ENCODE results near the gene SPOCK2. TPM values are rescaled to one million over a fixed set of nuclear protein-coding genes. Genes with fewer than 3 reads are reported as not detected.

Gene SPOCK2
- total RNA-seq, 1 experiment from 2014 or later, result 1.8 TPM

- Histone ChIP-seq H3K14ac (ENCODE audit: insufficient read depth, low read length) (no peak overlapping the region), H2AK5ac (ENCODE audit: insufficient read length, low read length) (no peak overlapping the region), H2BK20ac (ENCODE audit: low read depth, low read length, poor library complexity, severe bottlenecking) (no peak overlapping the region), H4K91ac (ENCODE audit: insufficient read length, low read depth, low read length) (no peak overlapping the region), H2AFZ (ENCODE audit: low read length) (no peak overlapping the region), H3K4me1 (ENCODE audit: insufficient read depth, low read length) (no peaks in the 10 kb centered on the region), H3K56ac (ENCODE audit: insufficient read length, low read depth, low read length) (no peak overlapping the region), H4K8ac (replicated peaks; ENCODE audit: insufficient read length, low read depth, low read length) (no peak overlapping the region), H2BK15ac (ENCODE audit: low read depth, low read length) (no peak overlapping the region), H3K79me2 (ENCODE audit: insufficient read depth, low read length) (no peaks in the 10 kb centered on the region), H3K9me3 (ENCODE audit: control insufficient read depth, low read depth, low read length) (no peaks in the 10 kb centered on the region), H3K79me1 (ENCODE audit: insufficient read depth, low read depth, low read length, poor library complexity, severe bottlenecking) (no peaks in the 10 kb centered on the region), H4K20me1 (ENCODE audit: control insufficient read depth, insufficient read depth, insufficient read length) (no peaks in the 10 kb centered on the region), H3K27ac (ENCODE audit: insufficient read length, low read depth, low read length) (no peak overlapping the region), H3T11ph (ENCODE audit: low read length) (no peak overlapping the region), H3K4me2 (ENCODE audit: insufficient read depth, insufficient read length, low read length) (no peak overlapping the region), H4K5ac (ENCODE audit: insufficient read length, low read depth, low read length) (no peak overlapping the region), H3K18ac (ENCODE audit: insufficient read length, low read depth, low read length) (no peak overlapping the region), H3K9ac (ENCODE audit: extremely low read depth, insufficient read length, low read length) (no peak overlapping the region), H2BK120ac (ENCODE audit: low read depth, low read length, poor library complexity, severe bottlenecking) (no peak overlapping the region), H2BK5ac (ENCODE audit: insufficient read length, low read length) (no peak overlapping the region), H3K27me3 (ENCODE audit: insufficient read depth, low read length) (no peaks in the 10 kb centered on the region), H3K4ac (ENCODE audit: low read depth, low read length) (no peak overlapping the region), H3K23ac (ENCODE audit: insufficient read length, low read depth, low read length) (no peak overlapping the region), H2BK12ac (ENCODE audit: insufficient read length, low read depth, low read length) (no peak overlapping the region), H3K23me2 (ENCODE audit: insufficient read length, low read depth, low read length, poor library complexity, severe bottlenecking) (no peaks in the 10 kb centered on the region)
- DNase-seq, result no peak
- Mint-ChIP-seq H3K27me3 (ENCODE audit: low read depth) (no peaks in the 10 kb centered on the region), H3K9me3 (no peaks in the 10 kb centered on the region), H3K36me3 (ENCODE audit: insufficient read depth in 1 of 3, low read depth in 3 of 3) (peaks cover 0 to 2% (median 0%) of the 10 kb centered on the region in 3 experiments; a peak in 2 of 7 replicates), H3K27ac (no peak overlapping the region), H3K4me3 (no peak overlapping the region), H3K4me1 (peaks cover 12 to 14% of the 10 kb centered on the region in 2 experiments)
- no peak for TF ChIP-seq CTCF (conservative IDR thresholded peaks at IDR 0.05)
- no CpG with 5 or more reads among the region's 4 CpGs for WGBS (ENCODE audit: extremely low coverage, insufficient read length, low lambda C conversion rate)
These were observed 35.3 kb upstream of the SPOCK2 start for GRCh38 chr10:72123616-72124015.
